ENCODE data around the gene SCAF8.
A peak's percentile ranks its signal among the peaks of the same experiment; 100 is the strongest.
"Not testable (repeated sequence)": the region's sequence is repeated elsewhere in the genome, so short reads cannot be mapped to it uniquely, and the experiment has no call there.

Gene SCAF8

DNA sequence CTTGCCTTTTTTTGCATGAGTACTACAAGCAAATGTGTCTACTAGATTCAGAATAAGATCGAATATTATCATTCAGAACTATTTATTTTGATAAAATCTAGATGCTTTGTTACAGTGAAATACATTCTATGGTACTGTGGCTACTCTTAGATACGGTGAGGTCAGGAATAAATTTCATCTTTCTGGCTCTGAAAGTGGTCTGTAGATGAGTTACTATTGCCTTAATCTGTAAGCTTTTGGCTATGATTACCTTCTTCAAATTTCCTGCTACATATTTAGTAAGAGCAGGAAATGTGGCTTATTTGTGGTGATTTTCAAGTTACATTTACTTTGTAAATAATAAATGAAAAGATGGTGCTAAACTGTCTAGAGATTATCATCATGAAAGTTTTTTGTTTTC, 50.0 kb downstream of the SCAF8 start:
- no peak for DNase-seq

DNA sequence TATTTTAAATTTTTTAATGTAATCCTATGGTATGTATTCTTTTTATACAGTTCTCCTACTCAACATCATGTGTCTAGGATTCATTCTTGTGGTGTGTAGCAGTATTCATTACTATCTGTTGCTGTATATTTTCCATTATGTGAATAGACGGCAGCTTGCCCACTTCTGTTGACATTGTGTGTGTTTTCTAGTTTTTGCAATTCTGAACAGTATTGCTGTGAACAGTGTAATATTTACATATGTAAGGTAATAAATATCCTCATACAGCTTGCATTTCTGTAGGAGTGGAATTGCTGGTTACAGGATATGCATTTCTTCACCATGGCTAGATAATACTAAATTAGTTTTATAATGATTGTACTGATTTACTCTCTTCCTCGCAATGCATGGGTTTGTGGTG, 51.9 kb downstream of the SCAF8 start:
- DNase-seq = no peak

DNA sequence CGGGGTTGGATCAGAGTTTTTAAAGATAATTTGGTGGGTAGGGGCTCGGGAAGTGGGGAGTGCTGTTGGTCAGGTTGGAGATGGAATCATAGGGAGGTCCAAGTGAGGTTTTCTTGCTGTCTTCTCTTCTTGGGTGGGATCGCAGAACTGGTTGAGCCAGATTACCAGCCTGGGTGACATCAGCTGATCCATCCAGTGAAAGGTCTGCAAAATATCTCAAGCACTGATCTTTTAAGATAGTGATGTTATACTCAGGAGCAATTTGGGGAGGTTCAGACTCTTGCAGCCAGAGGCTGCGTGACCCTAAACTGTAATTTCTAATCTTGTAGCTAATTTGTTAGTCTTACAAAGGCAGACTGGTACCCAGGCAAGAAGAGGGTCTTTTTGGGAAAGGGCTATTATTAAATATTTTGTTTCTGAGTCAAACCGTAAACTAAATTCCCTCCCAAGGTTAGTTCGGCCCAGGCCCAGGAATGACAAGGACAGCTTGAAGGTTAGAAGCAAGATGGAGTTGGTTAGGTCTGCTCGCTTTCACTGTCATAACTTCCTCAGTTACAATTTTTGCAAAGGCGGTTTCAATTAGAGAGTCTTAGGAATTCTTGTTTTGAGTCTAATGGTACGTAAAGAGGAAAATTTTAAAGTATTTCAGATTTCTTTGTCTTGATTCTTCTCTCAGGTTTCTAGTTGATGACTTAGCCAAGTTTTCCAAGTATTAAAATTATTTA, 53.1 kb downstream of the SCAF8 start:
- no peak for DNase-seq

DNA sequence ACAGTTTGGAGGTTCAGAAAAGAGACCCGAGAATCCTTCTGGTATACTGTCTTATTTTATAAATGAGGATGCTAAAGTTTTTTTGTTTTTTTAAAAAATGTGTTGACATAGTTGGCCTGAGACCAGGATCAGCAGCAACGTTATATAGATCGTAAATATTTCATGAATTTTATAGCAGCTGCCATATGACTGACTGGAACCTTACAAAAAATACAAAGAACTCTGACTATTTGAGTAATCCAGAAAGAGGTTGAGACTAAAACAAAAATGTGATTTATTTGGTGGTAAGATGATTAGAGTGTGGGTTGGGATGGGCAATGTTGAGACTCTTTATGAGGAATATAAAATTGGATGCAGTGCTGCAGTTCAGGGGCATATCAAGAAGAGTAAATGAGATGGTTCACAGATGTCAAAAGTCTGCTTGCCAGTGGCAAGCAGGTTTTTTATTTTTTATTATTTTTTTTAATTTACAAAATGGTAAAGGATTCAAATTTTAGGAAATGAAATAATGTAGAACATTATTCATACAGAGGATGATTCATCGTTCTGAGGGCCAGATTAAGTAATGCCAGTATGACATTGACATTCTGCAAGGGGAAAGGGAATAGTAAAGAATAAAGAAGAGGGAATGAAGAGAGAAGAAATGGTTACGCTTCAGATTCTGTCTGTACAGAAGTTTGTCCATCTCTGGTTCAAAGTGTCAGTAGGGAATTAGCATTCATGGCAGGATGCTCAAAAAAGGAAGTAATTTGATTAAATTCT, 58.5 kb downstream of the SCAF8 start:
- no peak for DNase-seq

DNA sequence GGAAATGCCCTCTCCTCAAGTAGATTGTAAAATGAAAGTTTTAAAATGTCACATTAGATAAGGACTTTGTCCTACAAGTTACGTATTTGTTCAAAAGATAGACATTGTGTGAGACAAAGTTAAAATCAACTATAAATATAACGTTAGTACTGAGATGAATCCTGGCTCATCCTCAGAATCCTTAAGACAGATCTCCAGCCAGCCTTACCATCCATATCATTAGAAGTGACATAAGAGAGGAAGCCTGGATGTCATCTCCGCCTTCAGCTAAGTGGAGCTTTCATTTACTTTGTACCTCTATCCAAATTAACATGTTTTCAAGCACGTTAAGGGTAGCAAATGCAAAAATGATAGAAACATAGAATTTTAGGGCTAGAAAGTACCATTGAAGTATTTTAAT, 59.1 kb downstream of the SCAF8 start:
- DNase-seq = no peak

DNA sequence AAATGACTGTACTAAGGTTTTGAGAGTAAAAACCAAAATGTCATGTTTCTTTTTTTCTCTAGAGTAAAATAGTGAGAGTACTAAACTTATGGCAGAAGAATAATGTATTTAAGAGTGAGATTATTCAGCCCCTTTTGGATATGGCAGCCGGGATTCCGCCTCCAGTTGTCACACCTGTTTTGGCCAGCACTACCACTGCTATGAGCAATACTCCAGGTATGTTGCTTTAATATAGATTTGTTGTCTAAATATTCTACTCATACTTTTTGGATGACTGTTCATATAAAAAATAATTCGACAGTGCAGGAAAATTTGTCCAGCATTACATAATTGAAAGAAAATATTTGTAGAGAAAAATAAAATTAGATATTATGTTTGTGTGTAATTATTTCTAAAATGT, 59.5 kb downstream of the SCAF8 start:
- DNase-seq = no peak

DNA sequence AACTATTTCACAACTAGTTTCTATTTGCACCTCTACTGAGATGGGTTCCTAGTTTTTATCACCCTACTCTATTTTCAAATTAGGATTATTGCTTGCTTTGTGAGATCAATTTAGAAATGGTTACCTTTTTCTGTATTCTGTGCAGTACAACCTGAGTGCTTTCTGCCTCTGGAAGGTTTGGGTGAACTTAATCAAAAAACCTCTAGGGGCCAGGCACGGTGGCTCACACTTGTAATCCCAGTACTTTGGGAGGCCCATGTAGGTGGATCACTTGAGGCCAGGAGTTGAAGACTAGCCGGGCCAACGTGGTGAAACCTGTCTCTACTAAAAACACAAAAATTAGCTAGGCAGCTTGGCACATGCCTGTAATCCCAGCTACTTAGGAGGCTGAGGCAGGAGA, 63.3 kb downstream of the SCAF8 start:
- DNase-seq = no peak

DNA sequence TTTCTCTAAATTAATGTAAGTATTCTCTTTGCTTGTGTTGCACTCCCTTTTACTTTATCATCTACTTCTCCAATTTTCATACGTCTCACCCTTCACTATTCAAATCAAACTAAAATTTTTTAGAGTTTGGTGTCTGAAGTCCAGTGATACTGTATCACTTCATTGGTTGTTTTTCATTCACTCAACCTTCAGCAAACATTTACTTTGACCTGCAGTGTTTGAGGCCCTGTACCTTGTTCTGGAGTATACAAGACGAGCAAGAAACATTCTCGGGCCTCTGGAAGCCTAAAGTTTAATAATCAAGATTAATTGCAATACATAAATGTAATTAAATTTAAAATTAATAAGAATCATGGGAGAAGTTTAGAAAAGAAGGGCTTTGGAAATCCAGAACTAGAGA, 64.6 kb downstream of the SCAF8 start:
- no peak for DNase-seq

DNA sequence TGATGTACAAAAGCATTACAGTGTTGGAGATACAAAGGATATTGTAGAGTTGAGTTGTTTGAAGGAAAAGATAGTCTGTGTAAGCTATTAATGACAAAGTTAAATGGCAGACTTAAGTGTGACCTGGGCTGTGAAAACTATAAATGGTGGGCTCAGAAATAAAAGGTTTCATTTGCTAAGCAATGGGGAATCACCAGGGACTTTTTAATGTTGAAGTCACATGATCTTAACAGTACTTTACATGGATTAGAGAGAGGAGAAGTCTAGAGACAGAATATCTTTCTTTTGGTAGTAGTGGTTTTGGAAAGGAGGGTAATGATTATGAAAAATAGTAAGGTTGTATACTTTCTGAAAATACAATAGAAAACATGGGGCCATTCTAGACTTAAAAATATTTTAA, 67.1 kb downstream of the SCAF8 start:
- no peak for DNase-seq

DNA sequence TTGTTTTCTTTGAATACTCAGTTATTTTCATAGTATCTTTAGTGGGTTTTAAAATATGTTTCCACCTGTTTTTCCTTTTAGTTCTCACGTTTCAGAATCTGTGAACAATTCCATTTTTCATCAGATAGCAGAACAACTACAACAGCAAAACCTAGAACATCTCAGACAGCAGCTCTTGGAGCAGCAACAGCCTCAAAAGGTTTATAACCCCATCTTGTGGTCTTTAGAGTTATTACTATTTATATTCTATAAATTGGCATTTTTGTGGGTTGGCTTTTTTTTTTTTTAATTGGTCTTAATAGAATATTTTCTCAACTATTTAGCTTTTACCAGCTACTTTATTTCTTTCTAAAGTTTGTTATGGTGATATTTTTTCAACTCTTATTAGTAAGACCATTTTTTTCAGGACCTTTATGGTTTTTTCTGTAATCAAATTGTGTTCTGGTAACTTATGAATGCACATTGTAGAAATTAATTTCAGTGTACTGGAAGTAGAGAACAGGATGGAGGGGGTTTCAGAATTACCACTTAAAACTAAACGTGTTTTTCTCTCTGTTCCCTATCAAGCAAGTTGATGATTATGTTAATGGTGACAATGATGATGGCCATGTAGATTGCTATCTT, 72.2 kb downstream of the SCAF8 start:
- peak; percentile 11 for DNase-seq

DNA sequence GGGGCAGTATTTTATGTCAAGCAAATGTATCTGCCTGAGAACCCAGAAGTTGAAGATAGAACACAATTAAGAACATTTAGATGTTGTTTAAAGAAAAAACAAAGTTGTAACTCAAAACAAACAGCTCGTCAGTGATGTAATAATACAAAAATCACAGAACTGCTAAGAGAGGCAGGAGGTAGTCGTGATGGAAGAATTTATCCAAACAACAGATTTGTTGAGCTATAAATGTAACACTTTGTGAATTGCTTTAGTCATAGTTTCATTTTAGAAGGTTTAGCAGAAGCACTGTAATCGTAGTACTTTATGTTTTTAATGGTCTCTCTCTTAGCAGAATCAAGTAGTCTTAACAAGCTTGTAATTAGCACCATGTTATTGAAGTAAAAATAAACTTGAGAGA, 73.6 kb downstream of the SCAF8 start:
- no peak for DNase-seq

DNA sequence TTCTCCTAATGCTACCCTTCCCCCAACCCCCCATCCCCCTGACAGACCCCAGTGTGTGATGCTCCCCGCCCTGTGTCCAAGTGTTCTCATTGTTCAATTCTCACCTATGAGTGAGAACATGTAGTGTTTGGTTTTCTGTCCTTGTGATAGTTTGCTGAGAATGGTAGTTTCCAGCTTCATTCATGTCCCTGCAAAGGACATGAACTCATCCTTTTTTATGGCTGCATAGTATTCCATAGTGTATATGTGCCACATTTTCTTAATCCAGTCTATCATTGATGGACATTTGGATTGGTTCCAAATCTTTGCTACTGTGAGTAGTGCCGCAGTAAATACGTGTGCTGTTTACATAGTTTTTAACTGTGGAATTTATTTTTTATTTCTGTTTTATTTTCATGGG, 78.4 kb downstream of the SCAF8 start:
- not testable (repeated sequence) for DNase-seq

DNA sequence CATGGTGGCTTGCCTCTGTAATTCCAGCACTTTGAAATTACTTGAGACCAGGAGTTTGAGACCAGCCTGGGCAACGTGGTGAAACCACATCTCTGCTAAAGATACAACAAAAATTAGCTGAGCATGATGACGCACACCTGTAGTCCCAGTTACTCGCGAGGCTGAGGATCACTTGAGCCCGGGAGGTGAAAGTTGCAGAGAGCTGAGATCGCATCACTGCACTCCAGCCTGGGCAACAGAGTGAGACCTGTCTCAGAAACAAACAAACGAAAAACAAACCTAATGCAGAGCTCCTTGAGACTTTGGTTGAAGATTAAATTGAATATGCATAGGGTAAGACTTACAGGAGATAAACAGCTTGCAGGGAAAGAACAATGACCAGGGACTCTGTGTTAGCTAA, 80.8 kb downstream of the SCAF8 start:
- no peak for DNase-seq

DNA sequence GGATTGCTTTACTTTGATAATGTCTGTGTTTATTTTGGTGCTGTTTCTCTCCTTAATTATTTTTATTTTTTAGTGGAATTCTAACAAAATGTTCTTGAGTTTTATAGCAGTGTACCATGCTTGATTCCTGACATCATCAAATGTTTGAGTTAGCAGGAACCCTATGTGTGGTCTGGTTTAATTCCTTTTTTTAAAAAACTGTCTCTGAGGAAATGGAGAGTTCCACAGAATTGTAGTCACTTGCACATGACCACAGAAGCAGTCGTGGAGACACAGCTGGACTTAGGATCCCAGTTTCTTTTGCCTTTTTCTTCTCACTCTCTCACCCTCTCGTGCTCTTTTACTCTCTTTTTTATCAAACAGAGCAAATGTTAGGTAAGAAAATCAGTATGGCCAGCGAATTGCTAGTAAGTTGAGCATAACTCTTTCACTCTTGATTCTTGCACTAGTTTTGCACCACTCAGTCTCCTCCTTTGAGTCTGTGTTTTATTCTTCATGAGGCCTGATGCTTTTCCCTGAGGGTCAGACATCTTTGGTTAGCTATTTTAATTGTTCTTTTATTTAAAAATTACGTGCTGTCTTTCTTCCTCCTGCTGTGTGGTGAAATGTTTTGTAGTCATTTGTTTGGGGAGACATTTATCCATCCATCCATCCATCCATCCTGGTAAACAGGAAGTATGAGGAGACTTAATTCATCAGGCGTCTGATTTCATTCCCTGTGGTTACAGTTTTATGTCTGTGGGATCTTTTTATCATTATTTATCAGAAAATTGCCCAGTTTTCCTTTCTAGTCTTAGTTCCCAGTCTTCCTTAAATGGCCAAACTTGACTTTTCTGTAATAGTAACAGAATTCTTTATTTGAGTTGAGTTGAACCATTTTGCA, 83.0 kb downstream of the SCAF8 start:
- DNase-seq = no peak

DNA sequence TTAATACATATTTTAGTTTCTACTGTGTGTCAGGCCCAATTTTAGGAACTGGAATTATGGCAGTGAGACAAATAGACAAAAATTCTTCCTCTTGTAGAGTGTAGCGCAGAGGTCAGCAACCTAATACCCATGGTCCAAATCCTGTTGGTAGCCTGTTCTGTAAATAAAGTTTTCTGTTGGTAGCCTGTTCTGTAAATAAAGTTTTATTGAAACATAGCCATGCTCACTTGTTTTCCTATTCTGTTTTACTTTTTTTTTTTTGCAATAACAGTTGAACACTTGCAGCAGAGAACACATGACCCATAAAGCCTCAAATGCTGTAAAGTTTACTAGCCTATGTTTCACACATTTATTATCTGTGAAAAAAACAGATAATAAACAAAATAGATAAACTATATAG, 87.9 kb downstream of the SCAF8 start:
- DNase-seq = no peak

DNA sequence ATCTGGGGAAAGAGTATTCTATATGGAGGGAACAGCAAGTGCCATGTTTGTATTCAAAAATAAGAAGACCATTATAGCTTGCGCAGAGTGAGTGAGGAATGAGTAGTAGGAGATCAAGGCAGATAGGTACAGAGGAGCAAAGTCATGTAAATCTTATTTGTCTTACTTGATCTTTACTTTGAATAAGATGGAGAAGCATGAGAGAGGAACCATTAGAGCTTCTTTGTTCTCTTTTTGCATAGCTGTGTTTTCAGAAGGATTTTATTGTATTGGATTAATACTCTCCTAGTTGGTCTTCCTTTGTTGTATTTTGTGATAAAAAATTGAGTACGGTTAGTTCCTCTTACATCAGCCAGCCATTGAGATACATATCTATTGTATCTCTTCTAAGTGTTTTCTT, 88.4 kb downstream of the SCAF8 start:
- no peak for DNase-seq

DNA sequence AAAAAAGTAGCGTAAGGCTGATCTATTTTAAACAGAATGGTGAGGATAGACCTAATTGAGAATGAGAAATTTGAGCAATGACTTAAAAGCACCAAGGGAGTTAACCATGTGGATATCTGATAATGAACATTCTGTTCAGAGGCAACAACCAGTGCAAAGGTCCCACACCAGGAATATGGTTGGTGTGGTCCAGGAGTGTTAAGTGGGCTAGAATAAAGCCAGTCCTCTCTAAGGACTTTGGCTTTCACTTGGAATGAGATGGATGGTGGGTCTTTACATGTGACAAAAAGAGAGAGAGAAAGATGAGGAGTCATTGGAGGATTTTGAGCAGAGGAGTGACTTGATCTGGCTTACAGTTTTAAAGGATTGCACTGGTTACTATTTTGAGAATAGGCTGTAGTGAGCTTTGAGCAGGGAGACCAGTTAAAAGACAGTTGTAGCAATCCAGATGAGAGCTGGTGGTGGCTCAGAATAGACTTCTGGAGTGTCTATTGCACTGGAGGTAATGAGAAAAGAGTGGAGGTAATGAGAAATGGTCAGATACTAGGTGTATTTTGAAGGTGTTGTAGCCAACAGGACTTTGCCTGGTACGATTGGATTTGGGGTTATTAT, 89.8 kb downstream of the SCAF8 start:
- no peak for DNase-seq

DNA sequence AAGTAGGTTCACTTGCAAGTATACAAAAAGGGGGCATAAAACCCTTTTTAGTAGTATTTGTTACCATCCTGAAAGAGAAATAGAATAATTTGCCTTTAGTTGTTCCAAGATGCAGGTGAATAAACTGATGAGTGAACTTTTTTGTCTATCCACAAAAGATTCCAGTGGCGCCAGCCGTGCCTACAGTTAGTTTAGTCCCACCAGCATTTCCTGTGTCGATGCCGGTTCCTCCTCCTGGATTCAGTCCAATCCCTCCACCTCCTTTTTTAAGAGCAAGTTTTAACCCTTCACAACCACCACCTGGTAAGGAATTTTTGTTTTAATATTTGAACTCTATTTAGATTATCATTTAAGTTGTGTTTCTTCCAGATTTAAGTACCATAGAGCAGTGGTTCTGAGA, 90.9 kb downstream of the SCAF8 start:
- no peak for DNase-seq

DNA sequence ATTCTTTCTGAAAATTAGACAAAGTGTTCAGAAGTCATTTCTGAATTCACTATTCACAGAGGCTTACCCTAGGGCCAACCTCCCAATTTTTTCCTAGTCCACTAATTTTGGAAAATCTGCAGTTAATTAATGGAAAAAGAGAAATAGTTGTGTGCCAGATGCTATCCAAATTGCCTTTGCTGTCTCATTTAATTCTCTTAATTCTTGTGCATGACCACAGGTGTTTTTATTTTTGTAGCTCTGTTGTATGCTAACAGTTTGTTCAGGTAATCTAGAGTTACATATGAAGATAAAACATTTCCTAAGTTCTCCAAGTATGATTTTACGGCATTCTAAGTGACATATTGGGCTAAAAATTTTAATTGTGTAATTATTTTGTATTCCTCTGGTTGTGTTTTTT, 96.8 kb downstream of the SCAF8 start:
- no peak for DNase-seq

DNA sequence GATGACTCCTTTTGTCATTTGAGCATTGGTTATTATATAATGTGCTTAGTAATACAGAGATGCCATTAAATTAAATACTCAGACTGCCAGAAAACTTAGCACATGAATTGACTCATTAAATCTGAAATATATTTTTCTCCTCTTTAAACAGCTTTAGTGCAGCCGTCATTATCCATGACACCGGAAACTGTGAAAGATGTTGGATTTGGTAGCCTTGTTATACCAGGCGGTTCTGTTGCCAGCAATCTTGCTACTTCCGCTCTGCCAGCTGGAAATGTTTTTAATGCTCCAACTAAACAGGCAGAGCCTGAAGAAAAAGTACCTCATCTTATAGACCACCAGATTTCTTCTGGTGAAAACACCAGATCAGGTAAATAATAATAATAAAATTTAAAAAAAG, 97.6 kb downstream of the SCAF8 start:
- DNase-seq = no peak

DNA sequence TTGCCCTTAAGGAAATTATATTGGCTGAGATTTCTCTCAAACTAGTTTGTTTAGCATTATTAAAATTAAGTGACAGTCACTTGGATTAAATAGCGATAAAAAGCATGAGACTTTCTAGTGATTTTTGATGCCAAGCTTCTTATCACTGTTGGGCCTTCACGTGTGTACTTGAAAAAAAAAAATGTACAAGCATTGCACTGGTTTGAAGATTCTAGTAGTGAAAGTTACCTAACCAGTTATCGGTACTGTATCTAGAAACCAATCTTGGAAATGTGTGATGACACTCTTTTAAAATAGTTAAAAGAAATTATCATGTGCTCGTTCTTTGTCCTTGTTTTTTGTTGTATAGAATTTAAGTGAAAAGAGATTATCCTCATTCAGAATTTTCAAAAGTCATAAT, 102.1 kb downstream of the SCAF8 start:
- DNase-seq = no peak

DNA sequence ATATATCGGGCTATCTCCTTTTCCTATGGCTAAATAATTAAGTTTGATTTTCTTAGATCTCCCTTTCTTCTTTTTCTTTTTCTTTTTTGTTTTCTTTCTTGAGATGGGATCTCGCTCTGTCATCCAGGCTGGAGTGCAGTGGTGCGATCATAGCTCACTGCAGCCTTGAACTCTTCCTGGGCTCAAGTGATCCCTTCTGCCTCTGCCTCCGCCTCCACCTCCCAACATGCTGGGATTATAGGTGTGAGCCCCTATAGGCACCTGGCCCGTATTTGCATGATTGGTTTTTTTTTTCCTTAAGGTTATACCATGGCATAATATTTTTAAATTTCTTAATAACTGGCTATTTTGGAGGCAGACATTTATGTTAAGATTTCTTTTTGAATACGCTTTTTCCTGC, 106.3 kb downstream of the SCAF8 start:
- no peak for DNase-seq

DNA sequence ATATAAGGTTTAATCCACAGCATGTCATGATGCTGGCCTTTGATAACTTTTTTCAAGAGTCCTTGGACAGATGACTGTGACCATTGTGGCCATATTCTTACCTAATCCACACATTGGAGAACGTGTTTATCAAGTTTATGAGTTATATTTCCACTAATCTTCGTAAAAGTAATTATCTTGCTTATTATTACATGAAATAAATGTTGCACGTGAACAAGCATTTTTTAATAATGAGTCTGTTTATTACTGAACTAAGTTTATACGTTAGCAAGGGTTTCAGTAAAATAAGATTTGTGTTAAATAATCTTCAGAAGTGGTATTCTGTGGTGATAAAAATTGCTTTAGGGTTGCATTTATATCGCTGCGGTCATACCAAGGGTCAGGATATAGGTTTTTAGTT, 107.1 kb downstream of the SCAF8 start:
- DNase-seq = no peak
